NCI-H146 treated with DMSO at 0.1 percent for 48 hours (cell line): ENCODE measurements around the gene TUB.

ENCODE experiments used
- DNase-seq: peaks from one replicate; lab custom pipeline; 2025; ENCODE audit not compliant: unreplicated experiment; lab: John Stamatoyannopoulos, UW

TUB gene

DNA sequence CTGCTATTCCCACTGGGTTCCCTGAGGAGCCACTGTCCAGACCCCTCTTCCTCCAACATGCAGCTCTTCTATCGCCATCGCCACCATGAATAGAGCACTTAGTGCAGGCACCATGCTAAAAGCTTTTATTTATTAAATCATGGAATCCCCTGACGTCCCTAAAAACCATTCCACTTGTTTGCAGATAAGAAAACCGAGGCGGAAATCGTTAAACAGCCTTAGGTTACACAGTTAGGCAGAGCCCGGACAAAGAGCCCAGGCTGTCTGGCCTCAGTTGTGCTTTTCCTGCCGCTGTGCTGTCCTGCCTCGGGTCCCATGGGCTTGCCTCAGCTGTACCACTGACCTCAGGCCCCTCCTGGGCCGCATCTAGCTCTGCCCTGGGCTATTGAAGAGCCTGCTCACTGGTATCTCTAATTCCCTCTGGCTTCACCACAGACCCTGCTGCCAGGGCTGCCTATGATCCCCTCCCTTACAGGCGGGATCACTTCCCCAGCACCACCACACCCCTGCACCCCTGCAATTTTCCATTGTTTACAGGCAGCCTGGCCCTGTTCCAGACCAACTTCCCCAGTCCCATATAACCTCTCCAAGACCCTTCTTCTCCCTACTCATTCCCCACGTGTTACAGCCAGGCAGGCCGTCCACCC lies 13.0 kb upstream of the TUB start:
- DNase-seq = no peak

DNA sequence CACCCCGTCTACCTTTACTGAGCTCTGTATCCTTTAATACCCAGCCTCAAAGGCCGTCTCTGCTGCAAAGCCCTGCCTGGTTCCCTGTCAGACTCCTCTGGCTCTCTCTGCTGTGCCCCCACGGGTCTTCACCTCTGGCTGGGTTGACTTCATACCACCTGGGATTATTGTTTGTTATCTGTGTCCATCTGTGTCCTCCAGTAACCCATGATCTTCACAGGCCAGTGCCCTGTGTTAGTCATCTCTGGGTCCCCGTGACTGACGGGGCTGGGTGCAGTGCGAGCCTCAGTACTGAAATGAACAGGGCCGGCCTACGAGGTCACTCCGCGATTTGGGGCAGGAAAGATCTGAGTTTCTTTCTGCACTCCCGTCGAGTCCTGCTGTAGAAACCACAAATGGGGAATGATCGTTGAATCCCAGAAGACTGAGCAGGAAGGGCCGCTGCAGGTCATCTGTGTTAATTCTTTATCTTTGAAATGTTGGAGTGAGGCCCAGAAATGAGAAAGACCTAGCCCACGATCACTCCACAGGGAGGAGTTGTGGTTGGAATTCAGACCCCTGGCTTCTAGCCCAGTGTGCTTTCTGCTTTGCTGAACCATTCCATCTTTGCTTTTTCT lies 12.3 kb upstream of the TUB start:
- no peak for DNase-seq

DNA sequence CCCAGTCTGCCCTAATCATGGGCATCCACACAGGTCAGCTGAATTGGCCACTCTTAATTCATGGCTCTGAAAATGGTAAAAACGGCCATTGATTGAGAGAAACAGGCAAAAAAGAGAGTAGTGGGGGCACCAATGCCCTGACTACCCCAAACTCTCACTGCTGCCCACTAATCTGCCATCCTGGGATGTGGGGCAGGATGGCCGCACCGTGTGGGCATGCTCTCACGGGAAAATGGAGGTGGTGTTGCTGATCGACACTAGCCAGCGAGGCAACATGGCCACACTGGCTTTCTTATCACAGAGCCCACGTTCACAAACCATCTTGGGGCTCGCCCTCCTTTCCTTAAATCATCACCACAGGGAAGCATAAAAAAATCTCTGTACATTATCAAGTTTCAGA lies 11.2 kb upstream of the TUB start:
- no peak for DNase-seq

DNA sequence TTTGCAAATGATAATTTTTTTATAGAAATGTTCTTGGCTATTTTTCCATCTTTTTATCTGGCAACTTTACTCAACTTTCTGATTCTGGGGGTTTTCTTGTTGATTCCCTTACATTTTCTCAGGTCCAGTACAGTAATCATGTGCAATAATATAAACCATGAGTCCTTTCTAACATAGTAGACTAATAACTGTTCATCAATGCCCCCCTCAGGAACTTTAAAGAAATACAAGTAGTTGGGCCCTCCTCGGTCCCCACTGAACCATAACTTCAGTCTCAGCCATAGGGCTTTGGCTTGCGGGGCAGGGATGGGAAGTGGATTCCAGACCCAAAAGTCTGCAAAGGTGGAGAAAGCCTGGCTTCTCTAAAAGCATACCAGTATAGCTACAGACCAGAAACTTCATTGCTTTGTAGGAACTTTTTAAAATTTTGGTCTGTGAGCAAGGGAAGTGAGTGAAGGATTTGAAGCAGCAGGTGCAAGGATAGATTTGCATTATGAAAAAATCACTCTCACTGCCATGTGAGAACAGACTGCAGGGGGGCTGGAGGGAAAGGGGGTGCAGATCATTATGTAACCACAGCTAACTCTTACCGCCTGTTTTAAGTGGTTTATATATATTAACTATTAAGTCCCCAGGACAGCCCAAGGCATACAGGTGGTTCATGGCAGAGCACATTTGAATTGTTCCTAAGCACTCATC lies 10.4 kb upstream of the TUB start:
- DNase-seq = peak; percentile 37

DNA sequence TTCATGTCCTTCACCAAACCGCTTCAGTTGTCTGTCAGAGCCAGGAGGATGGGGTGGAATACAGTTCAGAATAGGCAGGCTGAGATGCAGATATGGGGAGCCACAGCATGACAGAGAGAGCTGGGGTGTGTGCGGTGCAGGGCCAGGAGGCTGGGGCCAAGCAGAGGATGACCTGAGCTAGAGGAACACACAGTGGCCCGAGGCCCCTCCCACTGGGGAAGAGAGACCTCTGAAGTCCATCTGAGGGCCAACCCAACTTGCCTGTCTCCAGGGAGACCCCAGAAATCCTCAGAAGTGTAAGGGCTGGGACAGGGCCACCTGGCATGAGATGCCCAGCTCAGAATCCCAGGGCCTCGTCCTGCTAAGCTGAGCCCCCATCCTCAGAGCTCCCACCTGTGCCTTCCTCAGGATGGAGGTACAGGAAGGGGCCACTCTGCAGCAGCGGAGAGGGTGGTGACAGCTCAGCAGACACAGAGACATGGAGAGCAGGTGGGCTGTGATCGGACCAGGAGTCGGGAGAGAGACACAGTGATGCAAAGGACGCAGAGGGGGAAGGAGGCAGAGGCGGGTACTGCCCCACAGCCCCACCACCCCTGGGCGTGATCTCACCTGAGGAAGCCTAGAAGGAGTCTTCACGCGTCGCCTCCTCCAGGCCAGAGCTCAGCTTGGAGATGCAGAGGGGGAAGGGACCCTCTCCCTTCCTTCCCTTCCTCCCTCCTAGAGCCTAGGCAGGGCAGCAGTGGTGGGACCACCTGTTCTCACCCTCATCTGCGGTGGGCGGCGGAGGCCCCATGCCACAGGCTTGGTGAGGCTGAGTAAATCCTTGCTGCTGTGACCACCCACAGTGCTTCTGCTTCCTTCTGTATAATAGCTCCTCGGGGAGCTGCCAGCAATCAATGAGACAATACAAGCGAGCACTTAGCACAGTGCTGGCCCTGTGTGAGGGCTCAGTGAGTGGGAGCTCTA lies 9.1 kb upstream of the TUB start:
- peak; percentile 64 for DNase-seq

DNA sequence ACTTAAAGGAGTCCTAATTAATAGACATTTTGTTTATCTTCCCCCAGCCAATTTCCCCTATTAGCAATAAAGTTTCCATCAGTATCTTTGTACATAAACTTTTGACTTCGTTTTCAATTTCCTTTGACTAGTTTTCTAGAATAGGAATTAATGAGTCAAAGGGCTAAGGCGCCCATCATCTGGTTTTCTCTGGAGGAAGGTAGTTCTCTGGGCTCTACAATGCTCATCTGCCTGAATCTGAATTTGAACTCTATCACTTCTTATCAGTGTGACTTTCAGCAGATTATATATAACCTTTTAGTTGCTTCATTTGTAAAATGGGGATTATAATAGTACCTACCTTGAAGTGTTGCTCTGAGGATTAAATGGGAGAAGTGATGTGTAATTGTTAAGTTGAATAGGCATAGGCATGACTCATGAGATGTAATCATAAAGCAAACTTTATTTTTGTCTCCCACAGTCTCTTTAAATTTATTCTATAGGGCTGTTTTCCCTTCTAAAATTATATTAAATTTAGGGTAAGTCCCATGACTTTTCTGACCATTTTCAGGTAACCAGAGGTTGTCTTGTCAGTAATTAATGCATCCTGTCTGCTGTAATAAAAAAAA lies 5.8 kb upstream of the TUB start:
- DNase-seq = no peak

DNA sequence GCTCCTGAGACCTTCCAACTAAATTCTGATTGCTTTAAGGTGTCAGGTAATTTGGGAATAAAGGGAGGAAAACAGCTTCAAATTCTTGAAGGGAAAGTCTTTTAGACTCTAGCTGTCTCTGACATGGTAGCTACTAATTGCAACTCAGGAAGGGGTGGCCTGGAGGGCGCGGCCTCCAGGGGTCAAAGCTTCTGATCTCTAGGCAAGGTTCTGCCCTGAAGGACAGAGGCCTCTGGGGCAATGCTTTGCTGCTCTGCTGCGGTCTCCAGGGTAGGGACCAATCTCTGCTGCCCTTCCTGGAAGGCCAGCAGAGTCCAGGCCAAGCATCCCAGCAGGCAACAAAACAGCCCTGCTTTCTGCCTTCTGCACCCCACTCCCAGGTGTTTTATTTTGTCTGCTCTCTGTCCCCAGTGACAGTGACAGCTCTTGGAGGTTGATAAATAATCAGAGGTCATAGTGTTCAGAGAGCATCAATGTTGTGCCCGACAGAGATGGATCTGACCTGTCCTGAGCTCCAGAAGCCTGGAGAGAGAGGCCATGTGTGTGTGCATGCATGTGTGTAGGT lies 1.8 kb upstream of the TUB start:
- no peak for DNase-seq

DNA sequence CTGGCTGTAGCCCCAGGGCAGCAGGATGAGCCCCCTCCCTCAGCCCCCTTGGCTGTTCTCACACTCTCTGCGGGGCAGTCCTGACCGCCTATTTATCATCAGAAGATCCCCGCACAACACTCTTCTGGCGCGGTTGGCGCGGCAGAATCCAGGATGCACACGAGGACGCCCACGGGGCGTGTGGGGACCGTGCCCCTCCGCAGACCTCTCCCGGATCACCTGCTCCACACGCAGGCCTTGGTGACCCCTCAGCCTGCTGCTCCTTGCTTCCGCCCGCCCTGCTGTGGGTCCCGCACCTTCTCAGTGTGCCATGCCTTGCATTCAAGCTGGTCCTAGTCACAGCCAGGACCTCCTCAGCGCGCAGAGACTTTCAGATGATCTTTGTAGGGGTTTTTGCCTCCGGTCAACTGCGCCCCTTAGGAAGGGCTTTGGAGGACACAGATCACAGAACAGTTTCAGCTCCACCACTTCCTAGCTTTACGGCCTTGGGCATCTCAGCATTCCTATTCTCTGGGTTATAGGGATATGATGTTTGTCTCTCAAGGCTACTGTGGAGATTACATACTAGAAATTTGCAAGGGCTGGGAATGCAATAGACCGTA lies 841 bp upstream of the TUB start:
- DNase-seq = no peak

DNA sequence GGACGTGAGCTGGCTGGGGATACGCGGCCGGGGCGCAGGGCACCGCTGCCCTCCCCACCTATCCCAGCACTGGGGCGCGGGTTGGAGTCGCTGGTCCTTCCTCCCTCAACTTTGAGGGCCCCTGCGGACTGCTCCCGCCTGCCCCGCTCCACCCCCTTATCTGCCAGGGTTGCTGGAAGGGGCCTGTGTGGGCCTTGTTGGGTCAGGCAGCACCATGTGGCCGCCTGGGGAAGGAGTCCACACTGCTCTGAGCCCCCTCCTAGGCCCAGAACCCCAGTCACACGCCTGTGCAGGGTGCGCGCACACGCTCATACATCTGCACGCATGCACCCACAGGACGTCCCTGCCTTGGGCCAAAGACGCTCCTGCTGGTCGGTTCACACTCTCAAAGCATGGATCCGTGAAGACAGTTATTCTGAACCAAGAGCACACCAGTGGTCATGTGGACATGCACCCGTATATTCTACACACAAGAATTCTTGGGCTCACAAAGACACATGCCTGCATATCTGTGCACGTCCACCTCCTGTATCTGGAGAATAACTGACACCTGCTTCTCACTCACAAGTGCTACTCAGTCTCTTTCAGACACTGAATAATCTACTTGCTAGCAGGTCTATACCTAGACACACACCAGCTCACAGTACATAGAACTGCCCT lies 710 bp downstream of the TUB start:
- no peak for DNase-seq

DNA sequence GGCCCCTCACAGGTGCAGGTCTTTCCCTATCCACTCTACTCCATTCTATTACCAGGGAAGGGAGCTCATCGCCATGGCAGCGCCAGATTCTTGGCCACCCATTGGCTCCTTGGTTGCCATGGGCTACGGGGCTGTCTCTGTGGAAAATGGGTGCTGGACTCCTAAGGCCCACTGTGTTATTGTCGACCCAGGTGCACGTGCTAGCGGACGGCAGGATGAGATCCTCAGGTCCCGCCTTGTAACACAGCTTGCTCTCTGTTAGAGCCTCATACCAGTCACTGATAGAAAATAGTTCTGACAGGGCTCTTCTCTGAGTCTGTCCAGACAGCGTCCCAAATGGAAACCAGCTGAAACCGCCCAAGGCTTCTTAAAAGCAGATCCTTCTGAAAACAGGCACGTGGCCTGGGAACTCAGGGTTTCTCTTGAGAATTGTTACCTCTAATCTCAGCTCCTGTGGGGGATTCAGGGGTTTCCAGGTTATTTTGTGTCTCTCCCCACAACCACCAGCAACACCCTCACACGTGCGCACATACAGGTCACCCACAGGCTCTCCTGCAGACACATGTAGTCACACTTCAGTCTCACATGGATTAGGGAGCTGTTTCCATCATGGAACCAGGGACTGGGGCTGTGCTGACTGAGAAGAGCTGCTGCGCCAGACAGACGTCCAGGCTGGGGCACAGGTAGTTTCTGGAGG lies 1.5 kb downstream of the TUB start:
- DNase-seq = no peak

DNA sequence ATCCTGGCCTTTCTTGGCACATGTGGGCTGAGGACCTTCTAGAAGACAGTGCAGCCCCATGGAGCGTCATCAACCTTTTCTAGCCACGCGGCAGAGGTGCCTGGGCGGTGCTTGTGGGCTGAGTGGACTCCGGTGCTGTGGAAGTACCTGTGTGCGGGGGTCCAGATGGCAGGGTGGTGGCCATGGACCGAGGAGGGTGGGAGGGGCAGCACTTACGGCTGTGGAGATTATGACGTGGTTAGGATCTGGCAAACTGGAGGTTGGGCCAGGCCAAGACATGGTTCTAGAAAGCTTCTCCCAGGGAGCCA lies 2.0 kb downstream of the TUB start:
- no peak for DNase-seq

DNA sequence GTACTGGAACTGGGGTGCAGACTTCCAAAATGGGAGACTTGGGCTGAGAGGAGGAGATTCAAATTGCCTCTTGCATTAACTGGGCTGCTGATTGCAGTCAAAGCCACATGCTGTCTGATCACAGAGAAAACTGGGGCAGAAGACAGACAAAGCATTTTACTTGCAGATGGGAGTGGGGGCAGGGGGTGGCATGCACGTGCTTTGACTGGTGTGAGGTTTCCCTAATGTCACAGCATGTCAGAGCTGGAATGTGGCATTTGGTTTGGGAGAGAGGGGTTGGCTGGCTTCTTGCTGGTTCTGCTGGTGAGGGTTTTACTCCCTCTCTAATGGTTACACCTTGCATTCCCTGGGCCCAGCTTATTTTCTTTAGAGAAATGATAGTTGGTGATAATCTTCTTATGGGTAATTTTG lies 2.9 kb downstream of the TUB start:
- no peak for DNase-seq

DNA sequence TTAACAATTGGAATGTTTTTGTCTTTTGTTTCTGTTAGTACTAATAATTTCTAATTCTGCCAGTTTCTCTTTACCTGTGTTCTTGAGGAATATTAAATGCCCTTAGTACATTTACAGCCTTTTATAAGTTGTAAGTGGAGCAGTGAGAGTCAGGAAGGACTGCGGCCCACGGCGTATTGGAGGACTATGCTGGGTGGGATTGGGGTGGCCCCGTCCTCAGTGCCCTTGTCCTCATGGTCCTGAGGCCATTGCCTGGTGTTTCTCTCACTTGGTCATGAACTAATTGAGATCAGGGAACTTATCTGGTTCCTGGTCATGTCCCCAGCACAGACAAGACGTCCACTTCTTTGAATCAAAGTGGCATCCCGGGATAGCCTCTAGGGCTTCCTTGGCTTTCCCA lies 3.3 kb downstream of the TUB start:
- DNase-seq = no peak

DNA sequence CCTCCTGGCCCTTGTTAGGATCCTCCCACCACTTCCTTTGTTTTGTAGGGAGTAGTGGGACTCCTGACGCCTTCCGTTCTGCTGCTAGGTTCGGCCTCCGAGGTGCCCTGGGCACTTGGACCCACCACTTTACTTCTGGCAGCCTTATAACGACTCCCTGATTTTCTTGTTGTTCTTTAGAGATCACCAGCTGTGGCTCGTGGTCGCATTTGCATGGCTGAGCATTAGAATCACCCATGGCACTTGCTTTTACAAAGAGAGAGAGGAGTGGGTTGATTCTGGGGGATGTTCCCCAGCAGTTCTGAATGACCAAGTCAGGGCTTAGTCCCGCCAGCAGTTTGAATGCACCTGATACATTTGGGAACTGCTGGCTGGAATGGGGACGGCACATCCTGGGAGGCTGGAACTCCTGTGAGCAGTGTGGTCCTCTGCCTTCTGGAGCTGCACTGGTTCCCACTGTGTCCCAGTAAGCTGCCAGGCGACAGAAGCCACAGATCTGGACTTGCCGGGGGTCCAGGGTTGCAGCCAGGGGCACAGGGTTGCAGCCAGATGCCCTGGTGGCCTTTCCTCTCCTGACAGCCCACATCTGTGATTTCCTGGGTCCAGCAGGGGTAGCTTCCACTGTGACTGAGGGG lies 4.1 kb downstream of the TUB start:
- DNase-seq = no peak

DNA sequence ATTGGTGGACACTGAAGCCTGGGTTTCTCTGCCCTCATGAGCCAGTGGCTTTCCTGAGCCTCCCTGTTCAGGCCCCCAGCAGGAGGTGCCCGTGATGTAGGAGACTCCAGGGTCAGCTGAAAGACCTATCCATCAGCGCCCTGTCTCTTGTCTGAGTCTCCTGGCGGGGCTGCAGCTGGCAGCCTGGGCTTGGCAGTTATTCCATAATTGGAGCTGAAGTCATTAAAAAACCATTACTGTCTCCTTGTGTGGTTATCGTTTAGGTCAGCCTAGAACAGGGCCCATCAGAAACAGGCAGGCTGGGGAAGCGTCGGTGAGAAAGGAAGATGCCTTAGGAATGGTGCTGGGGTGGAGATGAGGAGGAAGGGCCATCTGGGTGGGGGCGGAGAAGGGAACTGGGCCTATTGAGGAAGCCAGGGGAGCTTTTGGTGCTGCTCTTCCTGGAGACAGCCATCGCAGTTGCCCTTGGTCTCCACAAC lies 5.0 kb downstream of the TUB start:
- DNase-seq = peak; percentile 78

DNA sequence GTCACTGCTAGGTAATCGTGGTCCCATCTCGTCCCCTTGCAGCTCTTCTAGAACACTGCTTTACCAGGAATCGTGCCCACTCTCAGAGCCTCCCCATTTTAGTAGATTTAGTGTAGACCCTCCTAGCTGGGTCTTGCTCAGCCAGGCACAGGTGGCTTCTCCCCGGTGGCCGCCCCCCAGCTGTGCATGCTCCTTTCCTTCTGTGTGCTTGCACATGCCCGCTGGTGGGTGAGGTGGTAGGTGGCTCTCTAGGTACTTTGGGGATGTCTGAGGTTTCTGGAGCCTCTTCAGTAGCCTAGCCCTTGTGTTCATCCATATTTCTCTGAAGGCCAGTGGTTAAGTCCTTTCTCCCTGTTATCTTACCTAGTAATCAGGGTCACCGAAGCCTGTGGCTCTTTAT lies 5.6 kb downstream of the TUB start:
- no peak for DNase-seq

DNA sequence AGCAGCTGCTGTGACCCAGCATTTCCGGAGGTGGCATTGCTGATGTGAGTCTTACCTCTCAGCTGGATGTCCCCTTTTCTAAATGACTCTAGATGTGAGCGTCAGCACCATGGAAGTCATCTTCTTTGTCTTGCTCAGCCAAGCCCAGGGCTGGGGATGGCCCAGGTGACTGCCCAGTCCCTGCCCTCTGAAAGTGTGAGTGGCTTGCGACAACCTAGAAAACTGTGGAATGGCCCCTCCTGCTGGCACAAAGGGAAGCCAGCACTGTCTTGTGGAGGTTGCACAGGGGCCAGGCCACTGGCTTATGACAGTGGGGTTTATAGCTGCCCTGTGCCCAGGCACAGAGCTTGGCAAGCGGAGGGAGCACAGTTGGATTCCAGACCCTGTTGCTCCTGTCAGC lies 6.2 kb downstream of the TUB start:
- DNase-seq = peak; percentile 25

DNA sequence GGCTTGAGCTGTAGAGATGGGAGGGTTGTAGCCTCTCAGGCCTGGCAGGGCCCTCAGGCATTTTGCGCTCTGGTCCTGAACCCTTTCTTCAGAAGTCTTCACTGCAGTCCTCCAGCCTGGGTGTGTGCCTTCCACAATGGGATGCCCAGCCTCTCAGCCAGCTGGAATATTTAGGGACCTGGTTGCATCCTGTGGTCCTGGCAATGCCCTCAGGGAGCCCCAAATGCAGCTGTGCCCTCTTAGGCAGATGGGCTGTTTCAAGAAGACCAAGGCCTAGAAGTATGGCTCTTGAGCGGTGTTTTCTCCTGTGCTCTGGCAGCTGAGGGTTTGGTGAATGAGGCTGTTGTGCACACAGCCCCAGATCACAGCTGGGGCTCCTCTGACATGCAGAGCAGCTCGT lies 6.7 kb downstream of the TUB start:
- no peak for DNase-seq
